Muscle layer of duodenum (tissue), 2 donors: ENCODE results near the gene NCOA1.

Source experiments
- H3K27ac ChIP-seq: one replicate; pipeline ENCODE4 v1.7.0; 2013; ENCODE audit warnings: mild to moderate bottlenecking, low read length
- H3K27me3 ChIP-seq: one replicate; pipeline ENCODE4 v1.7.0; 2013; ENCODE audit warnings: low read depth, mild to moderate bottlenecking, control low read depth, low read length
- H3K36me3 ChIP-seq, 2 donors: one replicate each; pipeline ENCODE4 v1.7.0; 2013; ENCODE audit warnings: low read length in 2 of 2, control low read depth in 1 of 2, mild to moderate bottlenecking in 1 of 2; ENCODE audit not compliant: insufficient read depth in 2 of 2, control insufficient read depth in 1 of 2
- H3K4me1 ChIP-seq, 2 donors: one replicate each; pipeline ENCODE4 v1.7.0; 2013; ENCODE audit warnings: low read length in 2 of 2, mild to moderate bottlenecking in 2 of 2, control low read depth in 1 of 2, moderate library complexity in 1 of 2; ENCODE audit not compliant: insufficient read depth in 2 of 2, control insufficient read depth in 1 of 2
- H3K4me3 ChIP-seq, 2 donors: one replicate each; pipeline ENCODE4 v1.7.0; 2013; ENCODE audit warnings: low read length in 2 of 2, low read depth in 1 of 2, mild to moderate bottlenecking in 1 of 2
- H3K9me3 ChIP-seq, 2 donors: one replicate each; pipeline ENCODE4 v1.7.0; 2013; ENCODE audit warnings: low read length in 2 of 2, control low read depth in 1 of 2, mild to moderate bottlenecking in 1 of 2; ENCODE audit not compliant: control insufficient read depth in 1 of 2
- donor health status: healthy.

The NCOA1 gene

GRCh38 chr2:24724111-24724775 lies 233.2 kb downstream of the NCOA1 start:
- H3K4me3 ChIP-seq: no peak overlapping the region
- no peaks in the 10 kb centered on the region for H3K9me3 ChIP-seq
- H3K36me3 ChIP-seq: peaks cover 5 to 6% of the 10 kb centered on the region in 2 donors
- H3K27me3 ChIP-seq: no peaks in the 10 kb centered on the region
- no peak overlapping the region for H3K27ac ChIP-seq
- peaks cover 9 to 17% of the 10 kb centered on the region in 2 donors for H3K4me1 ChIP-seq

GRCh38 chr2:24725956-24726355 lies 234.9 kb downstream of the NCOA1 start:
- Histone ChIP-seq H3K27ac (no peak overlapping the region), H3K9me3 (no peaks in the 10 kb centered on the region), H3K27me3 (no peaks in the 10 kb centered on the region), H3K4me1 (peaks cover 7 to 15% of the 10 kb centered on the region in 2 donors), H3K4me3 (no peak overlapping the region), H3K36me3 (peaks cover 5 to 11% of the 10 kb centered on the region in 2 donors)

GRCh38 chr2:24730481-24730880 lies 239.4 kb downstream of the NCOA1 start:
- Histone ChIP-seq H3K4me3 (no peak overlapping the region), H3K27ac (no peak overlapping the region), H3K4me1 (no peaks in the 10 kb centered on the region), H3K27me3 (no peaks in the 10 kb centered on the region), H3K36me3 (peaks cover 12 to 22% of the 10 kb centered on the region in 2 donors), H3K9me3 (no peaks in the 10 kb centered on the region)

- Histone ChIP-seq H3K4me3 (no peak overlapping the region), H3K4me1 (no peaks in the 10 kb centered on the region), H3K27ac (no peak overlapping the region), H3K36me3 (peaks cover 12 to 22% of the 10 kb centered on the region in 2 donors), H3K27me3 (no peaks in the 10 kb centered on the region), H3K9me3 (no peaks in the 10 kb centered on the region)
Measured at GRCh38 chr2:24731040-24731439, 240.0 kb downstream of the NCOA1 start.

GRCh38 chr2:24731923-24732322 lies 240.9 kb downstream of the NCOA1 start:
- H3K27ac ChIP-seq: no peak overlapping the region
- H3K9me3 ChIP-seq: no peaks in the 10 kb centered on the region
- no peaks in the 10 kb centered on the region for H3K4me1 ChIP-seq
- H3K4me3 ChIP-seq: no peak overlapping the region
- peaks cover 12 to 22% of the 10 kb centered on the region in 2 donors for H3K36me3 ChIP-seq
- H3K27me3 ChIP-seq: no peaks in the 10 kb centered on the region

GRCh38 chr2:24734741-24735140 lies 243.7 kb downstream of the NCOA1 start:
- Histone ChIP-seq H3K36me3 (peaks cover 8 to 11% of the 10 kb centered on the region in 2 donors), H3K9me3 (no peaks in the 10 kb centered on the region), H3K4me1 (peaks cover 0 to 5% of the 10 kb centered on the region in 2 donors), H3K27ac (no peak overlapping the region), H3K4me3 (no peak overlapping the region), H3K27me3 (no peaks in the 10 kb centered on the region)

- Histone ChIP-seq H3K4me1 (peaks cover 0 to 5% of the 10 kb centered on the region in 2 donors), H3K36me3 (peaks cover 12 to 18% of the 10 kb centered on the region in 2 donors), H3K27ac (no peak overlapping the region), H3K9me3 (no peaks in the 10 kb centered on the region), H3K27me3 (no peaks in the 10 kb centered on the region), H3K4me3 (no peak overlapping the region)
Measured at GRCh38 chr2:24739354-24740025, 248.4 kb downstream of the NCOA1 start.

GRCh38 chr2:24740142-24740541 lies 249.1 kb downstream of the NCOA1 start:
- Histone ChIP-seq H3K9me3 (no peaks in the 10 kb centered on the region), H3K27ac (no peak overlapping the region), H3K27me3 (no peaks in the 10 kb centered on the region), H3K36me3 (peaks cover 12 to 18% of the 10 kb centered on the region in 2 donors), H3K4me1 (peaks cover 0 to 5% of the 10 kb centered on the region in 2 donors), H3K4me3 (no peak overlapping the region)

GRCh38 chr2:24742730-24743129 lies 251.7 kb downstream of the NCOA1 start:
- H3K4me3 ChIP-seq: no peak overlapping the region
- H3K9me3 ChIP-seq: no peaks in the 10 kb centered on the region
- H3K4me1 ChIP-seq: peaks cover 0 to 5% of the 10 kb centered on the region in 2 donors
- no peak overlapping the region for H3K27ac ChIP-seq
- H3K27me3 ChIP-seq: no peaks in the 10 kb centered on the region
- H3K36me3 ChIP-seq: peaks cover 12 to 25% of the 10 kb centered on the region in 2 donors

GRCh38 chr2:24743924-24744323 lies 252.9 kb downstream of the NCOA1 start:
- H3K4me1 ChIP-seq: no peaks in the 10 kb centered on the region
- H3K9me3 ChIP-seq: no peaks in the 10 kb centered on the region
- no peak overlapping the region for H3K4me3 ChIP-seq
- H3K27ac ChIP-seq: no peak overlapping the region
- peaks cover 12 to 25% of the 10 kb centered on the region in 2 donors for H3K36me3 ChIP-seq
- H3K27me3 ChIP-seq: no peaks in the 10 kb centered on the region

- peaks cover 12 to 25% of the 10 kb centered on the region in 2 donors for H3K36me3 ChIP-seq
- H3K4me3 ChIP-seq: no peak overlapping the region
- H3K9me3 ChIP-seq: no peaks in the 10 kb centered on the region
- no peaks in the 10 kb centered on the region for H3K27me3 ChIP-seq
- H3K27ac ChIP-seq: no peak overlapping the region
- H3K4me1 ChIP-seq: no peaks in the 10 kb centered on the region
Measured at GRCh38 chr2:24744356-24744755, 253.3 kb downstream of the NCOA1 start.
